Pancreas (tissue), 10 donors: ENCODE results near the gene NAA60. TPM values are rescaled to one million over a fixed set of nuclear protein-coding genes. Genes with fewer than 3 reads are reported as not detected.
A peak's percentile ranks its signal among the peaks of the same experiment; 100 is the strongest.

ENCODE experiments used
- ATAC-seq, 4 donors: fragments of 200-7000 bp; cut with Tn5 transposase; one replicate each; pipeline versions ENCODE4 v1.8.0 to v1.9.1; 2020; ENCODE audit warnings: mild to moderate bottlenecking in 4 of 4, moderate library complexity in 4 of 4
- DNase-seq, 6 donors: peaks; one replicate each; pipeline ENCODE4 v3.0.0-alpha.2; 2020
- FAIRE-seq: peaks from 2 replicates; lab custom pipeline; 2012; peaks lifted over from hg19 to GRCh38; lab: Jason Lieb, UNC
- H3K27ac ChIP-seq, 4 donors: fragments of 200-600 bp; sonication (generic); 1 replicate in 3 of 4; 2 replicates in 1 of 4; pipeline versions ENCODE4 v1.5.0 to v1.8.0; 2020
- H3K27me3 ChIP-seq, 4 donors: fragments of 200-600 bp; one replicate each; pipeline ENCODE4 v1.8.0; 2021
- H3K36me3 ChIP-seq, 3 donors: fragments of 200-600 bp; sonication (generic) in 1 of 3; one replicate each; pipeline versions ENCODE4 v1.5.0 to v1.8.0; 2020 to 2021
- H3K4me1 ChIP-seq, 3 donors: fragments of 200-600 bp; one replicate each; pipeline ENCODE4 v1.8.0; 2021
- H3K4me3 ChIP-seq, 4 donors: fragments of 200-600 bp; sonication (generic) in 2 of 4; one replicate each; pipeline versions ENCODE4 v1.5.0 to v1.8.0; 2020 to 2021
- H3K9me3 ChIP-seq, 4 donors: fragments of 200-600 bp; one replicate each; pipeline ENCODE4 v1.8.0; 2021
- WGBS, 2 donors: extraction: QIAGEN DNeasy Blood & Tissue Kit; methylation state at CpG; one replicate each; pipeline ENCODE4 v1.1.7; 2013; 5-methylcytosine and 5-hydroxymethylcytosine counted together
- intact Hi-C, 3 donors: fragments of 100-400 bp; cut with DNase I; formaldehyde crosslinking; loops; one replicate each; pipeline versions ENCODE4 v1.11.1 to v1.14.2; 2022
- polyA plus RNA-seq, 2 donors: library from polyadenylated mRNA; stranded (reverse); fragments of 200-250 nt; gene quantifications; one replicate each; pipeline ENCODE4 v1.2.3, GENCODE V29; 2013
- total RNA-seq, 6 donors: library from RNA; stranded (reverse); fragmentation: NEBNext Ultra II Directional in 4 of 6; extraction: Animal tissue kit (Norgen Biotek cat#: 25700) in 4 of 6; gene quantifications; one replicate each; pipeline versions ENCODE4 v1.2.1 to v1.2.4, GENCODE V29; 2021 to 2023
- TF ChIP-seq, protein P1 (sequence below), 4 donors: fragments of 200-600 bp; sonication (generic) in 3 of 4; IDR thresholded peaks; one replicate each; pipeline versions ENCODE4 v1.5.0 to v1.8.0; 2021; ENCODE audit warnings: antibody characterized with exemption in 4 of 4
- donor health status: healthy with polysubstance abuse.
- donor health status: DM: no; HTN: no; CAD: no; lungs with moderate emphysema.
- donor health status: DM: no; HTN: no; CAD: no.
- donor health status: control.
- donor health status: control.
- donor health status: Bipolar disorder and iron deficiency.
- donor health status: DM: yes; HTN: yes; CAD: no.
- donor health status: DM: no; HTN: no; CAD: no.
- donor health status: DM: no; HTN: no; CAD: no.
- donor health status: DM: yes; HTN: yes; CAD: no.

The NAA60 gene
- total and polyA plus RNA-seq, 8 donors, result 22.8 to 41.4 (median 26.7) TPM

GRCh38 chr16:3490911-3491629 is 47.6 kb downstream of the NAA60 start:
- no peaks in the 10 kb centered on the region for H3K4me1 ChIP-seq
- no peaks in the 10 kb centered on the region for H3K9me3 ChIP-seq
- TF ChIP-seq, protein P1, sequence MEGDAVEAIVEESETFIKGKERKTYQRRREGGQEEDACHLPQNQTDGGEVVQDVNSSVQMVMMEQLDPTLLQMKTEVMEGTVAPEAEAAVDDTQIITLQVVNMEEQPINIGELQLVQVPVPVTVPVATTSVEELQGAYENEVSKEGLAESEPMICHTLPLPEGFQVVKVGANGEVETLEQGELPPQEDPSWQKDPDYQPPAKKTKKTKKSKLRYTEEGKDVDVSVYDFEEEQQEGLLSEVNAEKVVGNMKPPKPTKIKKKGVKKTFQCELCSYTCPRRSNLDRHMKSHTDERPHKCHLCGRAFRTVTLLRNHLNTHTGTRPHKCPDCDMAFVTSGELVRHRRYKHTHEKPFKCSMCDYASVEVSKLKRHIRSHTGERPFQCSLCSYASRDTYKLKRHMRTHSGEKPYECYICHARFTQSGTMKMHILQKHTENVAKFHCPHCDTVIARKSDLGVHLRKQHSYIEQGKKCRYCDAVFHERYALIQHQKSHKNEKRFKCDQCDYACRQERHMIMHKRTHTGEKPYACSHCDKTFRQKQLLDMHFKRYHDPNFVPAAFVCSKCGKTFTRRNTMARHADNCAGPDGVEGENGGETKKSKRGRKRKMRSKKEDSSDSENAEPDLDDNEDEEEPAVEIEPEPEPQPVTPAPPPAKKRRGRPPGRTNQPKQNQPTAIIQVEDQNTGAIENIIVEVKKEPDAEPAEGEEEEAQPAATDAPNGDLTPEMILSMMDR (IDR thresholded peaks at IDR 0.05), result no peak
- FAIRE-seq, result no peak
- peak in 2 of 4 donors; percentile 35 to 56 for ATAC-seq
- peaks cover 2 to 6% (median 2%) of the 10 kb centered on the region in 3 donors for H3K36me3 ChIP-seq
- H3K27me3 ChIP-seq, result no peaks in the 10 kb centered on the region
- intact Hi-C loops, result no loop called here
- H3K4me3 ChIP-seq, result no peak overlapping the region
- no peak overlapping the region for H3K27ac ChIP-seq
- DNase-seq, result peak in 2 of 6 donors; percentile 49 to 60
- WGBS, 2 donors, result 32 to 35% methylated on average over 17 of the region's 17 CpGs

- ATAC-seq (no peak), DNase-seq (peak in 1 of 6 donors; percentile 41), FAIRE-seq (no peak)
- WGBS, 2 donors, result 80% methylated on average over 8 to 10 of the region's 10 CpGs
- Histone ChIP-seq H3K27ac (no peak overlapping the region), H3K4me3 (no peak overlapping the region), H3K9me3 (no peaks in the 10 kb centered on the region), H3K36me3 (no peaks in the 10 kb centered on the region), H3K4me1 (no peaks in the 10 kb centered on the region), H3K27me3 (no peaks in the 10 kb centered on the region)
- intact Hi-C loops, result no loop called here
- TF ChIP-seq, protein P1 (IDR thresholded peaks at IDR 0.05), result no peak
Observed at GRCh38 chr16:3492356-3492755, 48.9 kb downstream of the NAA60 start.

GRCh38 chr16:3494386-3494973 is 51.0 kb downstream of the NAA60 start:
- WGBS, 2 donors, result 93 to 98% methylated on average over 16 of the region's 16 CpGs
- H3K27ac ChIP-seq, result no peak overlapping the region
- no peaks in the 10 kb centered on the region for H3K27me3 ChIP-seq
- DNase-seq (peak in 1 of 6 donors; percentile 51), FAIRE-seq (no peak), ATAC-seq (no peak)
- H3K36me3 ChIP-seq, result no peaks in the 10 kb centered on the region
- H3K9me3 ChIP-seq, result no peaks in the 10 kb centered on the region
- H3K4me1 ChIP-seq, result no peaks in the 10 kb centered on the region
- intact Hi-C loops, result no loop called here
- H3K4me3 ChIP-seq, result no peak overlapping the region
- TF ChIP-seq, protein P1 (IDR thresholded peaks at IDR 0.05), result no peak

- peak in 1 of 6 donors; percentile 39 for DNase-seq
- WGBS, 2 donors, result 83 to 90% methylated on average over 3 of the region's 3 CpGs
- no peaks in the 10 kb centered on the region for H3K36me3 ChIP-seq
- H3K9me3 ChIP-seq, result no peaks in the 10 kb centered on the region
- FAIRE-seq, result no peak
- no peaks in the 10 kb centered on the region for H3K4me1 ChIP-seq
- no peak for ATAC-seq
- TF ChIP-seq, protein P1 (IDR thresholded peaks at IDR 0.05), result no peak
- H3K4me3 ChIP-seq, result no peak within 1 kb of the TSS
- H3K27me3 ChIP-seq, result no peaks in the 10 kb centered on the region
- no peak within 1 kb of the TSS for H3K27ac ChIP-seq
- intact Hi-C loops, result no loop called here
Observed at GRCh38 chr16:3495176-3495575, 51.7 kb downstream of the NAA60 start, which contains the start of gene C16orf90. Gene C16orf90, minus strand, starts transcription at chr16:3495489. Its CDS starts 68 bp downstream, at chr16:3495421.

GRCh38 chr16:3496386-3496785 is 52.9 kb downstream of the NAA60 start:
- intact Hi-C loops, result no loop called here
- ATAC-seq, result no peak
- Histone ChIP-seq H3K27ac (no peak overlapping the region), H3K4me1 (no peaks in the 10 kb centered on the region), H3K36me3 (no peaks in the 10 kb centered on the region), H3K9me3 (no peaks in the 10 kb centered on the region), H3K27me3 (no peaks in the 10 kb centered on the region), H3K4me3 (no peak overlapping the region)
- FAIRE-seq, result no peak
- WGBS, 2 donors, result 91 to 93% methylated on average over 30 of the region's 30 CpGs
- TF ChIP-seq, protein P1 (IDR thresholded peaks at IDR 0.05), result no peak
- peak in 1 of 6 donors; percentile 44 for DNase-seq
